HG02763 (cell line): ENCODE data around the gene TBC1D10A.
"Not testable (repeated sequence)": the region's sequence is repeated elsewhere in the genome, so short reads cannot be mapped to it uniquely, and the experiment has no call there.

Experiments used
- ATAC-seq: cut with Tn5 transposase; IDR thresholded peaks from one replicate; pipeline ENCODE4 v1.9.1; 2021; ENCODE audit warnings: mild to moderate bottlenecking, moderate library complexity; ENCODE audit not compliant: unreplicated experiment

TBC1D10A gene

DNA sequence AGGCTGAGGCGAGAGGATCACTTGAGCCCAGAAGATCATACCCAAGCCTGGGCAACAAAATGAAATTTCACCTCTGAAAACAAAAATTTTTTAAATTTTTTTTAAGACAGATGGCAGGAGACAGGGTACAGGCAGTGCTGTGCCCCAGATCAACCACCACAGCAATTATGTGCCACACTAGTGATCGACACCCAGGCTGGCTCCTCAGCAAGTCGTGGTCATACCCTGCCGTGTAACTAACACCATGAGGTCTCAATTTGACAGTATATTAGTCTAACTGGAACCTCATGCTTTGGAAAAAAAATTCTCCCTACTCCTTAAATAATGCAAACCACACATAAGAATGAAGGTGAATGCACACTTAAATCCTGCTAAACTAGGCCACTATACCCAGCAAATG, 21.7 kb upstream of the TBC1D10A start:
- ATAC-seq, result no peak

DNA sequence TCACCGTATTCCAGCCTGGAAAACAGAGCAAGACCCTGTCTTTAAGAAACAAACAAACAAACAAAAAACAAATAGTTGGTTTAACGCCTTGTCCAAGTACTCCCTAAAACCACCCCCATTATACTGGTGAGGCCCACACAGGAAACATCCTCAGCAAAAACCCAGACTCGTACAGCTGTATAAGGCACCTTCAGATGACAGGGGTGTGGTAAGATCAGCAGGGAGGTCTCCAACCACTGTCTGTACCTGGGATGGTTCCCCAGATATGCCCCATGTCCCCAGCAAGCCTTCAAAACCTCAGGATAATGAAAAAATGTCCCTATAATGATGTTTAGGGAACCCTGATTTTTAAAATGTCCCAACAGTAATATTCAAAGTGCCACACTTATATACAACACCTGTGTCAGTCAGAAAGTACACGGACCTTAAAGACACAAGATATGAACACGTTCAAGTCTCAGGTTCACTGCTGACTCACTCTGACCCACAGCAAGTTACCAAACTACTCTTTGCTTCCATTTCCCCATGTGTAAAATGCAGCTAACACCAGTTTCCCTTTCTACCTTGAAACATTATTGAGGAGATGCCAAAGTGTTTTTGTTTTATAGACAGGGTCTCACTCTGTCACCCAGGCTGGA, 20.6 kb upstream of the TBC1D10A start:
- no peak for ATAC-seq

DNA sequence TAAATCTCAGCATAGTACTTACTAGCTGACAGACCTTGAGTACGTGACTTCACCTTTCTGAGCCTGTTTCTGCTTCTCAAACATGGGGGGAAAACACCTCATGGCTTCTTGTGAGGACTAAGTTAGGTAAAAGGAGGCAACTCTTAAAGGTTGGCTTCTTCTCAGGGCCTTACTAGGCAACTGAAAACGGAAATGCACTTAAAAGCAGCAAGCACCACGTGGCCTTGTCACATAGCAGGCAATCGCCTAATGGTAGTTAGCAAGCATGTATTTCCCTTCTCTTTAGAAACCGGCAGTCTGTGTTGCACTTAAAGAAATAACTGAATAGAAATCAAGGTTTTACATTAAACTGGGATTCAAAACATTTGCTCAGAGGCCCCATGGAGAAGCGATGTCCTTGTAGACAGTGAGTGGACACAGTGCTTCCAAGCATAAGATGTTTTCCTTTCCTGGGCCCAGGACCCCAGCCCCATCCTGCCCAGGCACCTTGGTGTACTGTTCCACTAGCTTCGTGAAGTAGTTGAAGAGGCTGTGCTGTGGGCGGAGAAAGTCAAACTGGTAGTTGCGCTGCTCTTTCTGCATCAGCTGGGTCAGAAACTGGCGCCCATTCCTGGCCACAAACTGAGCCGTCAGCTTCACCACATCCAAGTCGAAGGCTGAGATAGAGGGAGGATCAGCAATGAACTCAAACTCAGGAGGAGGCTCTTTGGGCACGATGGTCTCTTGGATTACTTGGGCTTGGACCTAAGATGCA, 17.9 kb upstream of the TBC1D10A start:
- no peak for ATAC-seq

DNA sequence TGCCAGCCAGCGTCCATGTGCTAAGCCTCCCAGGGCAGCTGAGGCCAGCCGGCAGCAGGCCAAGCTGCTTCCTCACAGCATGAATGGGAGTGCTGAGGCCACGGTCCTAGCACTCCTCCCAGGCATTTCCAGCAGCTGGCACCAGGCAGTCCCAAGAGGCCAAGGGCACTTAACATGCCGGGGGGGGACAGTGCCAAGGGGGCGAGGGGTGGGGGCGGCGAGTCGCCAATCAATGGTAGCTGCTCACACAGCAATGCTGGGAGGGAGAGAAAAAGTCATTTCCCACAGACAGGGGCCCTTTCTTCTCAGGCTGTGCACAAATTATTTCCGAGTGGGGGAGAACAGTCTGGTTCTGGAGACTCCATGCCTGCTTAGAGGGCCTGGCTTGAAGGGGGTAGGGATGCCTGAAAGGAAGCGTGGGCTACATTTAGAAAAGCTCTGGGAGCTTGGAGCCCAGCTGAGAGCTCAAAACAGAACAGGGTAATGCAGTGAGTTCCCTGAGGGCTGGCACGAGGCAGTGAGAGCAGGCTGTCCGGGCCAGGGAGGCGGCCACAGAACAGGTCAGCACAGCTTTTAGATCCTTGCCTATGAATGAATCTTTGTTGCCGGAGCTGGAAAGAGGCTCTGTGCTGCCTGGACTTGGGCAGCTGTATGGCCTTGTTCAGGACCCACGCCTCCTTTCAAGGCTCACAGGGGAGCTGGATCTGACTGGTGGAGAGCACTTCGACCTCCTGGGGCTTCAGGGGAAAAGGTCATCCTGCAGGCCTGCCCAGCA, 14.4 kb upstream of the TBC1D10A start:
- no peak for ATAC-seq

DNA sequence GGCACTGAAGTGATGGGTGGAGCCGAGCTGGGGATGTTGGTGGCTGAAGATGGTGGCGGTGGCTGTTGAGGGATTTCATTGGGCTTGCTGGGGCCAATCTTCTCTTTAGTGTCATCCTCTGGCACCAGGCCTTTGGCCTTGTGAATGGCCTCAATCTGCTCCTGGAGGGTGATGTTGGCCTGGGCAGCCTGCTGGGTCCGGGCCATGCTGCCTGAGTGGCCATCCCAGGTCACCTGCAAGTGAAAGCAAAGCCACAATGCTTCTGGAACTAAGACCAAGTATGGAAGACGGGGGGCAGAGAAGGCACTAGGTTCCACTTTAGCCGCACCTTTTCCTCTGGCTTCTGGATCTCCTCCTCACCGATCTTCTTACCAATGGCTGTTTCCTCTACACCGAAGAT, 12.1 kb upstream of the TBC1D10A start:
- no peak for ATAC-seq

DNA sequence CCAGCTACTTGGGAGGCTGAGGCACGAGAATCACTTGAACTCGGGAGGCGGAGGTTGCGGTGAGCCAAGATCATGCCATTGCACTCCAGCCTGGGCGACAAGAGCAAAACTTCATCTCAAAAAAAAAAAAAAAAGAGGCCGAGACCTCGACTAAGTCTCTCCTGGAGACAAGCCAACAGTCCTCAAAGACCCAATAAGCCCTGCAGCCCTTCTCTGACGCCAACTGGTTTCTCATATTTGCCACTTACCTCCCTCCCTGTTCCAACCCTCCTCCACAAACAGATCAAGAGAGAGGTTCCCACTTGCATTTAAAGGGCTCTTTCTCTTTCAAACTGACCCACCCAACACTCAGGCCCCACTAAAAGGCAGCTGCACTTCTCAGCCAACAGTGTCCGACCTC, 11.6 kb upstream of the TBC1D10A start:
- ATAC-seq, result not testable (repeated sequence)

DNA sequence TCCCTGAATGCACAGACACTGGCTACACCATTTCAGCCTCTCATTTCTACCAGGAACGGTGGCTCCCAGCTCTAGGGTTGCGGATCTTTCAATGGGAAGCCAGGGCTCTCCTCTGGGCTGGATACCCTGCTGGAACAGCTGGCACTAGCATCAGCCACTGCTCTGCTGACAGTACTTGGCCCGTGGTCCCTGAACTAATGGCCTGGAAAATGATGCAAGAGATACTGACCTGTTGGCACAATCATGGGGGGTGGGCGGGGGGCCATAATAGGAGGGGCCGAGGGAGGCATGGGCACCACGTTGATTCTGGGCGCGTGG, 10.7 kb upstream of the TBC1D10A start:
- no peak for ATAC-seq

DNA sequence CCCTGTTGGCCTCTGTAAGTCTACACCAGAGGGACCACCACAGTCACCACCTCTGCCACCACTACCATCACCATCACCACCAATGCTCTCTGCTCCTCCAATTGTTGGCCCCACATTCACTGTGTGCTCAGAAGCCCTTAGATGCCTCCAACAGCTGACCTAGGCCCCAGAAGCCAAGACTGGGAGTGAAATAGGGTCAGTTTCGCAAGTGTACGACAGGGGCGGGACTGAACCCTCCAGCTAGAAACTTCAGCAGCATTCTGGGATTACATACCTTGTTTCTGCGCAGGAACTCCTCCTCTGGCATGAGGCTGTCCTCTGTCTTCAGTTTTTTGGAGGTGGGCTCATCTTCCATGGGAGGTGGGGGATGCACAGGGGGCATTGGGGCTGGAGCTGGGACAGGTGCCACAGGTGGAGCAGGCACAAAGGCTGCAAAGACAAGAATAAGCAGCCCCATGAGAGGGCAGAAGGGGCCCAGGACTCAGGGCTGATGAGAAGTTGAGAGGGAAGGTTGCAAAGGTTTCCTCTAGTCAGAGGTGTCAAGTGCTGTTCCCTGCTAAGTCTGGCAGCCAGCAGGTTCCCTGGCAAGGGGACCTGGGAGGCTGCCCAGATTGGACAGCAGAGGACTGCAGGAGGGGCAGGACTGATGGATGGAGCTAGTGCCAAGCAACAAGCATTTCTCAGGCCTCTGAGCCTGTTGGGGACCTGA, 10.2 kb upstream of the TBC1D10A start:
- ATAC-seq, result no peak

DNA sequence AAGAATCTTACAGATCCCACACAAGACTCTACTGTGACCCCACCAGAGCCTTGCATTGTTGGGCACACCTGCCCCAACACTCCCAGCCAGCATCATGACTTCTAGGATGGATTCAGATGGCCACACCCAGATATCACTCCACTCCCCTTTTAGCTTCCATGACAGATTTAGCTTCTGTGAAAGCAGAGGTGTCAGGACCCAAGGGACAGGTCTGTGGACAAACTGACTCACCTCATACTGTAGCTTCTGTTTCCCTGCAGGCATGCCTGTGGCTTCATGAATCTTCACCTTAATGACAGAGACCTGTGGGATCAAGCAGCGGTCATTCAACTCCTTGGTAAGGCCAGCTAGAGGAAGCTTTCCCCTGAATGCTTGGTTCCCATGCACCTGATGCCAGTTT, 8.5 kb upstream of the TBC1D10A start:
- ATAC-seq, result no peak

DNA sequence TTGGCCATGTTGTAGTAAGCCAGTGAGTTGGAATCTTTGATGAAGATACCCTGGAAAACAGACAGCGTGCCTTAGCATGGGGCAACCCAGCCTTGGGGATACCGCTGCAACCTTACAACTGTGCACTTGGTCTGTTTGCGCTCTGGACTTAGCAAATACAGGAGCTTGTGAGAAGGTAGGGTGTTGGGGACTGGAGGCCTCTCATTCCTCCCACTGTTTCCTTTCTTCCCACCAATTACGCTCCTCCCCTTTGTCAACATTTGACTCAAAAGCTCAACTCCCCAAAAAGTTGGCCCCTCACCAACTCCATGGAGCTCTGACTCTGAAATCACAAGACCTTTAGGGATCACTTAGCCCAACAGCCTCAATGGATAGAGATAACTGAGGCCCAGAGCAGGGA, 7.9 kb upstream of the TBC1D10A start:
- ATAC-seq, result no peak

DNA sequence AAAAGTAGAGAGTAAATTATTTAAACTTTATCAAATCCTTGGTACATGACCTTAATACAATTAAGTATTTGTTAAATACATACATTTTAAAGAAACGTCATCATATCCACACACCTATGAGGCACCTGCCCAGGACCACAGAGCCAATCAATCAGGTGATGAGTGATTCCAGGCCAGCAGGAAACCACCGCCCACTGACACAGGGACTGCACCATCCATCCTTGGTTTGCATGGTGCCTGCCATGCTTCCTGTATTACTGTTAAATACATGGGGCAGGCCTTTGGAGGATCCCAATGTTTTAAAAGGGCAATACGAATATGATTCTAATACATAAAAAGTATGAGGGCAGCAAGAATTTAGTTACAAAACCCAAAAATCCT, 7.0 kb upstream of the TBC1D10A start:
- no peak for ATAC-seq

DNA sequence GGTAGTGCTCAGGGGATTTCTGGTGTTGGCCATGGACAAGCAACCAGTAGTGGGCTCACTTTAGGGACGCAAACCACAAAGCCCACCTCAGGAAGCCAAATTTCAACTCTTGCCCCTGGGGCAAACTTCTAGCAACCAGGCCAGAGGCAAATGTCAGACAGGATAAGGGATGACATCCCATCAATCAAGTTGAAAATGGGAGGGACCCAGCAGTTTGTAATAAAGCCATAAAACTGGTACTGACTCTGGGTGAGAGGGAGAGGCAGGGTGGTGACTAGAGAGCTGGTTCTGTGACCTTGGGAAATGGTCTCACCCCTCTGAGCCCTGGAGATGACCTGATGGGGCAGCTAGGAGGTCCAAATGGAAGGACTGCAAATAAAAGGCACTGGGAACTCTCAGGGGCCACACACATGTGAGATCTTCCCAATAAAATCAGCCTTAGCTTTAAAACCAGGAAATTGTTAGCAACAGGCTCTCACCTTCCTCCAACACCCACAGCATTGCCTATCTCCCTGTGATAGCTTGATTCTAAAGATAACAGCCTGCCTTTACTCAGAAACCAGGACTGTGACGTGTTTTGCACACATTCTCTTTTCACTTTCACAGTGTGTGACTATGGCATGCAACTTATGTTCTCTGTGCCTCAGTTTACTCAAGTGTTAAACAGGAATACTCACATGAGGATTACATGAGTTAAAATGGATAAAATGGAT, 6.4 kb upstream of the TBC1D10A start:
- ATAC-seq, result no peak

DNA sequence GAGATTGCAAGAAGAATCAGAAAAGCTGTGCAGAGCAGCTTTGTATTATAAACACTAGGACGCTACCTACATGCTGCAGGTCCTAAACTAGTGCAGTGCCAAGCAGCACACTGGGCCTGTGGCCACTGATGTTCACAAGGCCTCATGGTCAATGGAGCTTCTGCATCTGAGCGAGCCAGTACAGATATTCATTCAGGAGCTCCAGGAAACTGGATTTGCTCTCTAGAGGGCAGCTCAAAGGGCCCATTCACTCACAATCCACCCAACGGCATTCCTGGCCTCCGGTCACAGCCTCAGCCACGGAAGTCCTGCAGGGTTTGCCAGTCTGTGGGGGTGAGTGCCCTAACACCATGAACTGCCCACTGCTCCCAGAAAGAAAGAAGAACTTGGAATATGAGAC, 5.8 kb upstream of the TBC1D10A start:
- no peak for ATAC-seq

DNA sequence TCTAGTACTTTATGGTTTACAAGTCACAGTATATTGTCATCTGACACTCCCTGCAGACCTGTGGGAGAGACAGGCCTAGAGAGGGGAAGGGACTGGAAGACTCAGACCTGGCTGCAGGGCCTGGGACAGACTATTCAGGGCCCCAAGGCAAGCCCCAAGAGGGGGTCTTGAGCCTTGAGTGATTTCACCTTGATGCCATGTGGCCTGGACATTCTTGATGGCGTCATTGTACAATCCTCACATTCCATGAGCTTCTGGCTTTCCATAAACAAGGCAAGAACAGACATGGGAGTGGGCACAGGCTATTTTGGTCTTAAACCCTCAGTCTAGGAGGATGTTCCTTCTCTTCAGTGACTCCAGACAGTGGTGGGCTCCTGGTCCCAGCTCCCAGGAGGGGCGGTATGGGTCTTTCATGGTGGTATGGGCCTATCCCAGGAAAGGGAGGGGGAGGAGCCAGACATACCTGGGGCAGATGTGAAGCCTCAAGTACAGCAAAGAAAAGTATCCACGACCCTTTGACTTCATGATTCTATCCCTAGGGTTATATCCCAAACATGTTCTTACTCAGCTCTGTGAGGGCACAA, 1.8 kb upstream of the TBC1D10A start:
- no peak for ATAC-seq

DNA sequence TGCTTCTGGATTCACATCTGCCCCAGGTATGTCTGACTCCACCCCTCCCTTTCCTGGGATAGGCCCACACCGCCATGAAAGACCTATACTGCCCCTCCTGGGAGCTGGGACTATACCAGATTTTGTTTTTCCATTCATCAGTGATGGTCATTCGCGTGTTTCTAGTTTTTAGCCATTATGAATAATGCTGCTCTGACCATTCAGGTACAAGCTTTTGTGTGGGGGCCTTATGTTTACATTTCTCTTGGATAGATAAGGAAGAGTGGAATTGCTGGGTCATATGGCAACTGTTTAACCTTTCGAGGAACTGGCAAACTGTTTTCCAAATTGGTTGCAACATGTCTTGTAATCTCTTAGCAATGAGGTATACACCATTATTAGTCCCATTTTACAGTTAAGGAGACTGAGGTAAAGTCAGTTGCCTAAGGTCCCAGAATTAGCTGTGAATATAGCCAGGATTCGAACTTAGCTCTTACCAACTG, 1.2 kb upstream of the TBC1D10A start:
- ATAC-seq, result no peak

DNA sequence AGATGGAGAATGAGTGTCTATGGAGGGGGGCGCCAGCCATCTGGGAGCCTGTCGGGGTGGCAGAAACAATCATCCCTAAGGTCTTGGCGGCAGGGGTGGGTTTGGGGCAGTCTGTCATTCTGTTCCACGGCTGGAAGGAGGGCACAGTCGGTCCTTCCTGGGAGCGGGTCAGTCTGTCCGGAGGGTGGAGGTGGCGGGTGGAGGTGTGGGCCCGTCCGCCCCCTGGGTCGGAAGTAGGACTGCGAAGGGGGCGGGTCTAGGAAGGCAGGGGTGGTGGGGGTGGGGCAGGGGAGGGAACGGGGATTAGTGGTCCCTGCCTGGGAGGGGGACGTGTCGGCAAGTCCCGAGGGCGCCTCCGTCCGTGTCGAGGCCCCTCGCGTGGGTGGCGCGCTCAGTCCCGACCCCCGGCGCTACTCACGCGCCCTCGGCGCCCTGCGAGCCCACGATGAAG, 461 bp downstream of the TBC1D10A start:
- ATAC-seq, result peak; percentile 16

DNA sequence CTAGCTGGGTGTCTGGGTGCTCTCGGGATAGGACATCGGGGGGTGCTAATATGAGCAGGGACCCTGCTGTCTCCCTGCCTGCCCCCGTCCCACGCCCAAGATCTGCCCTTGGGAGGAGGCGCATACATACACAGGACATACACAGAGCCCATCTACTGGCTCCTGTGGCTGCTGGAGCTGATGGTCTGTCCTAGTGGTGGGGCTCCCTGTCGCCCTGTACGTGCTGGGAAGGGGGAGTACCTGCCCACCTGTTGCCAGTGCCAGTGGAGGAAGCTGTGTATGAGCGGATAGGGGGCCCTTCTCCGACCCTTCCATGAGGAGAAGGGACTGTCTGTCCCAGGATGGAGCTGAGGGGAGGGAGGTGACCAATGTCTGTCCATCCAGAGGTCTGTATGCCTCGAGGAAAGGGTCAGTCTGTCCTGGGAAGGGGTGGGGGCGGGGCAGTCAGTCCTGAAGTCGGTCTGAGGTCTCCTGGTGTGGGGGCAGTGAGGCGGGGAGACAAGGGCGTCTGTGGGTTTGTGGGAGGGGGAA, 952 bp downstream of the TBC1D10A start:
- no peak for ATAC-seq

DNA sequence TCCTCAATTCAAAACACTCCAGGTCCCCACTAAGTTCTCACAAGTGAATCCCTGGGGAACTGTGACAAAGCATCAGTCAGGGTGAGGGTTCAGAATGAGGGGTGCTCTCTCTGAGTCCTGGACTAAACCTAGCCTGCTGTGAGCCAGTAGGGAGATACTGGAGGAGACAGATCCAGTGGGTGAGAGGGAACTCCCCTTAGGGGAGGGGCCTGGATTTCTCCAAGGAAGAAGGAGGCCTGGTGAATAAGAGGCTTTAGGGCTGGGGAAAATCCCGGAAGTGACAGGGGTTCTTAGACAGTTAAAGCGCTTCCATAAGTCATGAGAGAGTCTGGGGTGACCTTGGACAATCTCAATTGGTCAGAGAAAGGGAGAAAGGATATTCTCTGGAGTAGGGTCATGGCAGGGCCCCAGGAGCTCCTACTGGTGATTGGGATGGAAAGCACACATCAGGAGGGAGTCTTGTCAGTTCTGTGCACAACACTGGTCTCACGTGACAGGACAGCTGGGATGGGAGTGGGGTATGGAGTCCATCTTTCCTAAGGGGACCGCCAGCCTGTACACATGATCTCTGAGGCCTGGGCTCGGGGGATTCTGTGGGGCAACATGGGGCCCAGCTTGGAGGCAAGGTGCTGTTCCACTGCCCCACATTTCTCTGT, 1.5 kb downstream of the TBC1D10A start:
- ATAC-seq, result no peak

DNA sequence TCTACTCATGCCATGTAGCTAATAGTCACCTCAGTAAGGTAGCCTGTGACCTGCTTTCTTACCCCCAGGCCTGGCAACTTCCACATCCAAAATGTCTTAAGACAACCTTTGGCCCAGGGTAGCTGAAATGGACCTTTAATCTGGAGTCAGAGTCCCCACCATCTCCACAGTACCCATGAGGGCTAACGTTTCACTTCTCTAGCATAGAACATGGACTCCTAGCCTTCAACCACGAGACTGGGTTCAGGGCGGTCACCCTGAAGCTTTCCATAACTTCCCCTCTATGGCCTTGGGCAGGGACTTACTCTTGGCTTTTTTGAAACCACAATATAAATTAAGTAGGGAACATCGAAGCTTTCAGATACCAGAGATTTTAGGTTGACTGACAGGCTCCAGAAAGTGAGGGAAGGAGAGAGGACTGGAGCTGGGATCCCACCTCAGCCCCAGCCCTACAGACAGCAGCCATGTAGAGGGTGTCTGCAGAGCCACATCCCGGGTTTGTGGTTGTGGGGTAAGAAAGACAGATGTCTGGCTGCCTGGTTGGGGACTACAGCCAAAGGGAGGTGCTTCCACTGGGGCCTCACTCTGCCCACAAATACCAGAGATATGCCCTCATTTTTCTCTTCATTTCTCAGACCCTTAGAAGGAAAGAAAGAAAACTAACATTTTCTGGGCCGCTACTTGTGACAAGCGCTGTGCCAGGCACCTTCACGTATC, 2.6 kb downstream of the TBC1D10A start:
- ATAC-seq, result no peak
